Measurements from ENCODE around the gene WNK3. TPM values are rescaled to one million over a fixed set of nuclear protein-coding genes. Genes with fewer than 3 reads are reported as not detected.

Gene WNK3
- total and polyA plus RNA-seq, 10 of the 15 experiments (the other 5 are each of a cell fraction or from before 2014, with no cell fraction given): 0.02 to 0.15 (median 0.03) TPM; not detected in 1

DNA sequence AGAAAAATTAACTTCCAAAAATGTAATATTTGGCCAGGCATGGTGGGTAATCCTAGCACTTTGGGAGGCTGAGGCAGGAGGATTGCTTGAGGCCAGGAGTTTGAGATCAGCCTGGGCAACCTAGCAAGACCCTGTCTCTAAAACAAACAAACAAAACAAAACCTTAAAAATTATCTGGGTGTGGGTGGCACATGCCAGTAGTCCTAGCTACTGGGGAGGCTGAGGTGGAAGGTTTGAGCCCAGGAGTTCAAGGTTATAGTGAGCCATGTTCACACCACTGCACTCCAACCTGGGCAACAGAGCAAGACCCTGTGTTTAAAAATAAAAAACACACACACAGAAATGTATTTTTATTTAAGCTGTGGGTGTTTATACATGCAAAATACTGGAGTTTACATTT lies 186.8 kb downstream of the WNK3 start:
- Histone ChIP-seq H4K20me1 (ENCODE audit: control insufficient read depth, insufficient read depth) (no peaks in the 10 kb centered on the region), H2AFZ (ENCODE audit: control insufficient read depth, low read depth, low read length) (no peak overlapping the region), H3K9me3 (replicated peaks; ENCODE audit: control insufficient read depth, insufficient read depth, low read length) (no peaks in the 10 kb centered on the region), H3K4me1 (ENCODE audit: control insufficient read depth, insufficient read depth, low read length) (no peaks in the 10 kb centered on the region), H3K9ac (ENCODE audit: control insufficient read depth, insufficient read depth, low read length) (no peak overlapping the region), H3K4me2 (ENCODE audit: control insufficient read depth, insufficient read depth) (no peak overlapping the region), H3K27me3 (replicated peaks in 1 of 2; ENCODE audit: control insufficient read depth in 2 of 2, insufficient read depth in 2 of 2, low read length in 1 of 2) (no peaks in the 10 kb centered on the region), H3K79me2 (ENCODE audit: control insufficient read depth, insufficient read depth, low read length) (peaks cover 2% of the 10 kb centered on the region), H3K27ac (ENCODE audit: control insufficient read depth, insufficient read depth) (no peak overlapping the region), H3K4me3 (no peak overlapping the region), H3K36me3 (ENCODE audit: control insufficient read depth in 2 of 2, insufficient read depth in 2 of 2, low read length in 1 of 2) (no peaks in the 10 kb centered on the region; a peak in 1 of 4 replicates)
- ChIA-PET RAD21 (ENCODE audit: unreplicated experiment) (no interaction called here), SMC1A (ENCODE audit: uncharacterized antibody, unreplicated experiment) (interaction anchor here (1.1 to 1.3 kb wide), 2 partner anchors 9 to 24 kb away, joined by 3 read pairs; no protein-coding TSS in a partner anchor), CTCF (no interaction called here), POLR2A (no interaction called here)
- intact Hi-C loops (cut with micrococcal nuclease; ENCODE audit: unreplicated experiment) (no loop called here), in situ Hi-C loops (cut with MboI) (no loop called here)
- TF ChIP-seq, protein P1, sequence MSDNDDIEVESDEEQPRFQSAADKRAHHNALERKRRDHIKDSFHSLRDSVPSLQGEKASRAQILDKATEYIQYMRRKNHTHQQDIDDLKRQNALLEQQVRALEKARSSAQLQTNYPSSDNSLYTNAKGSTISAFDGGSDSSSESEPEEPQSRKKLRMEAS (IDR thresholded peaks at IDR 0.05; ENCODE audit: low read depth, low read length): no peak
- no peak for TF ChIP-seq IKZF1 (conservative IDR thresholded peaks at IDR 0.05)
- no peak for TF ChIP-seq NFXL1 (IDR thresholded peaks at IDR 0.05; ENCODE audit: borderline replicate concordance)
- TF ChIP-seq, protein P2, sequence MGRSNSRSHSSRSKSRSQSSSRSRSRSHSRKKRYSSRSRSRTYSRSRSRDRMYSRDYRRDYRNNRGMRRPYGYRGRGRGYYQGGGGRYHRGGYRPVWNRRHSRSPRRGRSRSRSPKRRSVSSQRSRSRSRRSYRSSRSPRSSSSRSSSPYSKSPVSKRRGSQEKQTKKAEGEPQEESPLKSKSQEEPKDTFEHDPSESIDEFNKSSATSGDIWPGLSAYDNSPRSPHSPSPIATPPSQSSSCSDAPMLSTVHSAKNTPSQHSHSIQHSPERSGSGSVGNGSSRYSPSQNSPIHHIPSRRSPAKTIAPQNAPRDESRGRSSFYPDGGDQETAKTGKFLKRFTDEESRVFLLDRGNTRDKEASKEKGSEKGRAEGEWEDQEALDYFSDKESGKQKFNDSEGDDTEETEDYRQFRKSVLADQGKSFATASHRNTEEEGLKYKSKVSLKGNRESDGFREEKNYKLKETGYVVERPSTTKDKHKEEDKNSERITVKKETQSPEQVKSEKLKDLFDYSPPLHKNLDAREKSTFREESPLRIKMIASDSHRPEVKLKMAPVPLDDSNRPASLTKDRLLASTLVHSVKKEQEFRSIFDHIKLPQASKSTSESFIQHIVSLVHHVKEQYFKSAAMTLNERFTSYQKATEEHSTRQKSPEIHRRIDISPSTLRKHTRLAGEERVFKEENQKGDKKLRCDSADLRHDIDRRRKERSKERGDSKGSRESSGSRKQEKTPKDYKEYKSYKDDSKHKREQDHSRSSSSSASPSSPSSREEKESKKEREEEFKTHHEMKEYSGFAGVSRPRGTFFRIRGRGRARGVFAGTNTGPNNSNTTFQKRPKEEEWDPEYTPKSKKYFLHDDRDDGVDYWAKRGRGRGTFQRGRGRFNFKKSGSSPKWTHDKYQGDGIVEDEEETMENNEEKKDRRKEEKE (IDR thresholded peaks at IDR 0.05): no peak
- no peak for TF ChIP-seq CREB1 (IDR thresholded peaks at IDR 0.05; ENCODE audit: low read depth)
- no peak for TF ChIP-seq DPF2 (IDR thresholded peaks at IDR 0.05)
- TF ChIP-seq, protein P3, sequence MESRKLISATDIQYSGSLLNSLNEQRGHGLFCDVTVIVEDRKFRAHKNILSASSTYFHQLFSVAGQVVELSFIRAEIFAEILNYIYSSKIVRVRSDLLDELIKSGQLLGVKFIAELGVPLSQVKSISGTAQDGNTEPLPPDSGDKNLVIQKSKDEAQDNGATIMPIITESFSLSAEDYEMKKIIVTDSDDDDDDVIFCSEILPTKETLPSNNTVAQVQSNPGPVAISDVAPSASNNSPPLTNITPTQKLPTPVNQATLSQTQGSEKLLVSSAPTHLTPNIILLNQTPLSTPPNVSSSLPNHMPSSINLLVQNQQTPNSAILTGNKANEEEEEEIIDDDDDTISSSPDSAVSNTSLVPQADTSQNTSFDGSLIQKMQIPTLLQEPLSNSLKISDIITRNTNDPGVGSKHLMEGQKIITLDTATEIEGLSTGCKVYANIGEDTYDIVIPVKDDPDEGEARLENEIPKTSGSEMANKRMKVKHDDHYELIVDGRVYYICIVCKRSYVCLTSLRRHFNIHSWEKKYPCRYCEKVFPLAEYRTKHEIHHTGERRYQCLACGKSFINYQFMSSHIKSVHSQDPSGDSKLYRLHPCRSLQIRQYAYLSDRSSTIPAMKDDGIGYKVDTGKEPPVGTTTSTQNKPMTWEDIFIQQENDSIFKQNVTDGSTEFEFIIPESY (IDR thresholded peaks at IDR 0.05): no peak
- no peak for TF ChIP-seq PAX5 (IDR thresholded peaks at IDR 0.05; ENCODE audit: borderline replicate concordance, low read depth, low read length)
- no peak for TF ChIP-seq SIN3A (IDR thresholded peaks at IDR 0.05; ENCODE audit: low read depth, low read length)
- no peak for TF ChIP-seq GABPA (IDR thresholded peaks at IDR 0.05; ENCODE audit: low read depth)
- TF ChIP-seq CBX3 (IDR thresholded peaks at IDR 0.05; ENCODE audit: borderline replicate concordance, low read depth): no peak
- no peak for TF ChIP-seq IKZF2 (IDR thresholded peaks at IDR 0.05)
- no peak for TF ChIP-seq RAD51 (IDR thresholded peaks at IDR 0.05)
- TF ChIP-seq ZNF274 (IDR thresholded peaks at IDR 0.05; ENCODE audit: insufficient read depth, insufficient read length): no peak
- DNase-seq (ENCODE audit: low read depth, low spot score) (no peak), FAIRE-seq (no peak), ATAC-seq (no peak)
- no TSS peak for BruUV-seq (replicated peaks)

All from GM12878 (cell line).